ENCODE data around the gene NRG2.

- TF ChIP-seq CTCF (IDR thresholded peaks at IDR 0.05) (no peak), POLR2A (IDR thresholded peaks at IDR 0.05) (no peak)
Observed at GRCh38 chr5:139803978-139804377, 239.1 kb downstream of the NRG2 start.

Data from ovary (tissue), 3 donors.